ENCODE results near the gene AFTPH. TPM values are rescaled to one million over a fixed set of nuclear protein-coding genes. Genes with fewer than 3 reads are reported as not detected.

AFTPH gene
- polyA plus RNA-seq, 1 experiment = 10.9 TPM

GRCh38 chr2:64478502-64479230, 45.5 kb upstream of the AFTPH start:
- H3K27me3 ChIP-seq (ENCODE audit: control insufficient read depth, insufficient read depth, low read length) = peaks cover 10% of the 10 kb centered on the region
- CTCF ChIA-PET = interaction anchor here (1.0 to 2.7 kb wide), 2 partner anchors 9 to 148 kb away, joined by 4 to 17 read pairs; no protein-coding TSS in a partner anchor
- no peak overlapping the region for H3K4me3 ChIP-seq (ENCODE audit: low read depth, low read length)
- POLR2A ChIA-PET = no interaction called here
- TF ChIP-seq, protein P1, sequence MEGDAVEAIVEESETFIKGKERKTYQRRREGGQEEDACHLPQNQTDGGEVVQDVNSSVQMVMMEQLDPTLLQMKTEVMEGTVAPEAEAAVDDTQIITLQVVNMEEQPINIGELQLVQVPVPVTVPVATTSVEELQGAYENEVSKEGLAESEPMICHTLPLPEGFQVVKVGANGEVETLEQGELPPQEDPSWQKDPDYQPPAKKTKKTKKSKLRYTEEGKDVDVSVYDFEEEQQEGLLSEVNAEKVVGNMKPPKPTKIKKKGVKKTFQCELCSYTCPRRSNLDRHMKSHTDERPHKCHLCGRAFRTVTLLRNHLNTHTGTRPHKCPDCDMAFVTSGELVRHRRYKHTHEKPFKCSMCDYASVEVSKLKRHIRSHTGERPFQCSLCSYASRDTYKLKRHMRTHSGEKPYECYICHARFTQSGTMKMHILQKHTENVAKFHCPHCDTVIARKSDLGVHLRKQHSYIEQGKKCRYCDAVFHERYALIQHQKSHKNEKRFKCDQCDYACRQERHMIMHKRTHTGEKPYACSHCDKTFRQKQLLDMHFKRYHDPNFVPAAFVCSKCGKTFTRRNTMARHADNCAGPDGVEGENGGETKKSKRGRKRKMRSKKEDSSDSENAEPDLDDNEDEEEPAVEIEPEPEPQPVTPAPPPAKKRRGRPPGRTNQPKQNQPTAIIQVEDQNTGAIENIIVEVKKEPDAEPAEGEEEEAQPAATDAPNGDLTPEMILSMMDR (IDR thresholded peaks at IDR 0.05; ENCODE audit: insufficient read depth, low read depth, low read length) = no peak
- no peak for DNase-seq (ENCODE audit: low read depth)
- H3K36me3 ChIP-seq (ENCODE audit: control insufficient read depth, insufficient read depth, low read length) = no peaks in the 10 kb centered on the region

DNA sequence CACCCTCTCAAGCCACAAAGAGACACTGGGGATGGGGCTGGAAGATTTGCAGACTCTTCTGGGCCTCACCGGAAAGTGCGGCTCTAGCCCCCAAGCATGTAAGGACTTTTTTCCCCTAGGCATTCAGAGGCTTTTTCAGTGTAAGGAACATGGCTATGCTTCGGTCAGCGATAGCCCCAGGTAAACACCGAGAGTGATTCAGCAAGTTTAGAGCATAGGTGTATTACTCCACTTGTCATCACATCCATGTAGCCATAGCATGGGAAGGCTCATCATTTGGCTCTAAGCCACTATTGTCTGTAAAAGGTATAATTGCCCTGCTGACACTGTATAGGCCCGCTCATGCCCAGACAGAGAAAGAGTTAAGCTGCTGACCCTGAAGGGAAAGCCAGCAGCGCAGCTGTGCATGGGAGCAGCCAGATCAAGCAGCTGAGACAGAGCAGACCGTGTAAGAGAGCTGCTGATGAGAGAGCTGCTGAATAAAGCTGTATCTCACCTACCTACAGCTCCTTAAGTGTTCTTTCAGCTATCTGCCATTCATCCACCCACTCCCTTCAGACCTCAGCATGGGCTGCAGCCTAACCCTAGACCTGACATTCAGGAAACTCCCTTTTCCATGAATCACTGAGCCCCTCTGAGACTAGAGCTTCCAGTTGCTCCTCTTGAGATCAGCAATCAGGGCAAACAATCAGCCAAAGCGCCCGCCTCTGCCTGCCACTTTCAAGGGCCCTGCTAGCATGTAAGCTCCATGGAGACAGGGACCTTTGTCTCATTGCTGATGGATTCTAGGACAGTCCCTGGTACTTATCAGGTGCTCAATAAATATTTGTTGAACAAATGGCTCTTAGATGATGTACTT, 44.6 kb upstream of the AFTPH start:
- no peak for DNase-seq (ENCODE audit: low read depth)
- CTCF ChIA-PET = interaction anchor here (1.0 to 2.7 kb wide), 3 partner anchors 9 to 150 kb away, joined by 3 to 17 read pairs (median 4); no protein-coding TSS in a partner anchor
- H3K27me3 ChIP-seq (ENCODE audit: control insufficient read depth, insufficient read depth, low read length) = peaks cover 8% of the 10 kb centered on the region
- no peaks in the 10 kb centered on the region for H3K36me3 ChIP-seq (ENCODE audit: control insufficient read depth, insufficient read depth, low read length)
- H3K4me3 ChIP-seq (ENCODE audit: low read depth, low read length) = no peak overlapping the region
- TF ChIP-seq, protein P1 (IDR thresholded peaks at IDR 0.05; ENCODE audit: insufficient read depth, low read depth, low read length) = no peak
- POLR2A ChIA-PET = no interaction called here

DNA sequence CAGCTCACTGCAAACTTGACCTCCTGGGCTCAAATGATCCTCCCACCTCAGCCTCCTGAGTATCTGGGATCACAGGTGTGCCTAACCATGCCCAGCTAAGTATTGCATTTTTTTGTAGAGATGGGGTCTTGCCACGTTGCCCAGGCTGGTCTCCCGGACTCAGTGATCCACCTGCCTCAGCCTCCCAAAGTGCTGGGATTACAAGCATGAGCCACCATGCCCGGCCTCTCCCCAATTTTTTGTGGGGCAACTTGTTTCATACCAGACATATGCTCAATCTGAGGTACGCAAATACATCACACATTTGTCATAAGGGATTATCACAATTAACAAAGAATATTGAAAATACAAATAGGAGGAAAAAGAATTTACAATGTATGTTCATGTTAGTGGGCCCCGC, 42.5 kb upstream of the AFTPH start:
- Histone ChIP-seq H3K27me3 (ENCODE audit: control insufficient read depth, insufficient read depth, low read length) (peaks cover 11% of the 10 kb centered on the region), H3K4me3 (ENCODE audit: low read depth, low read length) (no peak overlapping the region), H3K36me3 (ENCODE audit: control insufficient read depth, insufficient read depth, low read length) (no peaks in the 10 kb centered on the region)
- ChIA-PET CTCF (interaction anchor here (7.5 kb wide), 1 partner anchor 150 kb away, joined by 158 read pairs; no protein-coding TSS in a partner anchor), POLR2A (no interaction called here)
- TF ChIP-seq, protein P1 (IDR thresholded peaks at IDR 0.05; ENCODE audit: insufficient read depth, low read depth, low read length) = no peak
- DNase-seq (ENCODE audit: low read depth) = no peak

DNA sequence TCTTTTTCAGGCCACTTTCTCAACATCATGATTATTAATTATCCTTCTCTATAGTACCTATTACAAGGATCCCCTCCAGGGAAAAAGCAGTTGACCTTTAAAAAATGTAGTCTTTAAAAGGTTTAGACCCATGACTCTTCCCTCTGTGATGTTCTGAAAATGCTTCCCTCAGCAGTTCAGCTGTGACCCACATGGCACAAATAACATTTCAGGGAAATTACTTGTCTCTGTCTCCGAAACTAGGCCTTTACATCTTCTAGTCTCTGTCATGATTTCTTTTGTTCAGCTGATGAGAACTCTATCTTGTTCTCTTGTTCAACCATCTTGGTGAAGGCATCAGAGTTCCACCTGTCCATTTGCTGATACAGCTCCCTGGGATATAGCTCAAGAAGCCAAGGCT, 41.9 kb upstream of the AFTPH start:
- no peaks in the 10 kb centered on the region for H3K36me3 ChIP-seq (ENCODE audit: control insufficient read depth, insufficient read depth, low read length)
- ChIA-PET CTCF (interaction anchor here (7.5 kb wide), 1 partner anchor 151 kb away, joined by 158 read pairs; no protein-coding TSS in a partner anchor), POLR2A (no interaction called here)
- DNase-seq (ENCODE audit: low read depth) = no peak
- H3K4me3 ChIP-seq (ENCODE audit: low read depth, low read length) = no peak overlapping the region
- TF ChIP-seq, protein P1 (IDR thresholded peaks at IDR 0.05; ENCODE audit: insufficient read depth, low read depth, low read length) = no peak
- peaks cover 10% of the 10 kb centered on the region for H3K27me3 ChIP-seq (ENCODE audit: control insufficient read depth, insufficient read depth, low read length)

Measured in BJ (cell line).